HG03108 (cell line): ENCODE measurements around the gene MLST8.
"Not testable (repeated sequence)": the region's sequence is repeated elsewhere in the genome, so short reads cannot be mapped to it uniquely, and the experiment has no call there.

Experiments used
- ATAC-seq: cut with Tn5 transposase; IDR thresholded peaks from one replicate; pipeline ENCODE4 v1.9.1; 2021; ENCODE audit warnings: moderate library complexity; ENCODE audit not compliant: unreplicated experiment

MLST8 gene

DNA sequence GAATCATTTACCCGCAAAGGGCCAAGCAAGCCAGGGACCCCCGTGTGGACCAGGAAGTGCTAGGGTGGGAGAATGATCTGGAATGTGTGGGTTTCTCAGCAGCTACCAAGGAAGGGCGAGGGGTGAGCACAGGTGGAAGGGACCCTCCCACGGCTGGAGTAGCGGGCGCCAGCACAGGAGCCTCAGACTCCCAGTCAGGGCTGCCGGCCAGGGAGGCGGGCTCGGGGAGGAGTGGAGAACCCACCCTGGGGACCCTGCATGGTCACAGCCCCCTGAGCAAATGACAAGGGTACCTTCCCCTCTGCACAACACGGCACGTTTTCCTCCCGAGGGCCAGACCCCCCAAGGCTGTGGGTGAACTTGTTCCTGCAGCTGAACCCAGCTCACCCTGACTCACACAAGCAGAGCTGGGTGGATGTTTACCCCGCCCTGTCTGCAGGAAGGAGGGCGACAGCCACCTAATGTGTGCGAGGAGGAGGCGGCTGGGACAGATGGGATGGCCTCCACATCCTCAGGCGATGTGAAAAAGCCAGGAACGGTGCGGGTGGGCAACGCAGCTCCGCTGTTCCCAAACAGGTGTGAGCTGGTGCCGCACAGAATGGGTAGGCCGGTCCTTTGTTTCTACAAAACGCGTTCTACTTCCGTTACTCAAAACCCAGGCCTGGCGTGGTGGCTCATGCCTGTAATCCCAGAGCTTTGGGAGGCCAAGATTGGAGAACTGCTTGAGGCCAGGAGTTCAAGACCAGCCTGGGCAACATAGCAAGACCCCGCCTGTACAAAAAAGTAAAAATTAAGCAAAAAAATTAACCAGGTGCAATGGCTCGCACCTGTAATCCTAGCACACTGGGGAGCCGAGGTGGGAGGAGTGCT lies 39.9 kb downstream of the MLST8 start:
- no peak for ATAC-seq

- no peak for ATAC-seq
Measured at GRCh38 chr16:2246301-2246885, 41.1 kb downstream of the MLST8 start.

GRCh38 chr16:2250652-2251295 lies 45.5 kb downstream of the MLST8 start:
- ATAC-seq, result no peak

- ATAC-seq, result peak; percentile 91
Measured at GRCh38 chr16:2251296-2252111, 46.2 kb downstream of the MLST8 start, which contains the start of gene ECI1. Gene ECI1 (minus strand): TSS chr16:2251587. CDS start chr16:2251566, 21 bp downstream.

GRCh38 chr16:2252806-2253148 lies 47.5 kb downstream of the MLST8 start:
- no peak for ATAC-seq

GRCh38 chr16:2253293-2253692 lies 48.0 kb downstream of the MLST8 start:
- ATAC-seq, result no peak

GRCh38 chr16:2256531-2257140 lies 51.4 kb downstream of the MLST8 start:
- ATAC-seq, result no peak

DNA sequence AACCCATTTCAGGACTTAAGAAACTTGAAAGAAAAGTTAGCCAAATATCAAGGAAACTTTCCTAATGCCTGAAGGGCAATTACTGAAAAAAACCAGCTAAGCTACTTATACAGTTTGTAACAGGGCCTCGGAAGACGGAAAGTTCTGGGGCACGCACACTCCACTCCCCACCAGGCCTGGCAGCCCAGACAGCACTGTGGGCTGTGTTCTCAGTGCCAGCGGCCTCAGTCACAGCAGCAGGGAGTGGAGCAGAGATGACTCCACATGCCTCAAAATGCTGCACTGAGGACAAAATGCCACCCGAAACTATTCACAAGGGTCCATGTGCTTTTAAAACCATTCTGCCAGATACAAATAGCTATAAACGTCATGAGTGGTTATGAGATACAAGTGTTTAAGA lies 52.5 kb downstream of the MLST8 start:
- ATAC-seq, result no peak

- not testable (repeated sequence) for ATAC-seq
Measured at GRCh38 chr16:2258530-2258929, 53.3 kb downstream of the MLST8 start.
